GM18909 (cell line): ENCODE data around the gene FOXJ1.

Source experiments
- ATAC-seq: cut with Tn5 transposase; IDR thresholded peaks from one replicate; pipeline ENCODE4 v1.9.1; 2021; ENCODE audit warnings: mild to moderate bottlenecking; ENCODE audit not compliant: unreplicated experiment, poor library complexity

The FOXJ1 gene

GRCh38 chr17:76145231-76146052 is 4.4 kb upstream of the FOXJ1 start:
- no peak for ATAC-seq

DNA sequence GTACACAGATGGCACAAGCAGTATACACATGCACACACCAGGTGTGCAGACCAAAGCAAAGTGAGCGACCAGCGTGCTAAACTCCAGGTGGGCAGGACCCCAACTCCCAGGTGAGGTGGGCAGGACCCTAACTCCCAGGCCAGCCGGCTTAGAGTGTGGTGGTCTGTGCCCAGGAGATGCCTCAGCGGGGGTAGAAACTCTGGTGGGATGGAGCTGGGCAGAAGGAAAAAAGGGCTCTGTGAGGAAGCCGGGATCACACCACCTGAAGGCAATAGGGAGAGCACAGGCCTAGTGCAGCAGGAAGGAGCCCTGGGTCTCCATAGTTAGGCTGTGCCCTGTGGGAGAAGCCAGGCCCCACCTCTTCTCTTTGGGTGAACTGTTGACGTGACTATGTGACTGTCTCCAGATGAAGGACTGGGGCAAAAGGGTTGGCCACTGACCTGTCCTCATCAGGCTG is 1.6 kb upstream of the FOXJ1 start:
- no peak for ATAC-seq

- no peak for ATAC-seq
Observed at GRCh38 chr17:76142039-76142584, 1.1 kb upstream of the FOXJ1 start.

GRCh38 chr17:76140661-76141211 is 309 bp downstream of the FOXJ1 start:
- no peak for ATAC-seq

DNA sequence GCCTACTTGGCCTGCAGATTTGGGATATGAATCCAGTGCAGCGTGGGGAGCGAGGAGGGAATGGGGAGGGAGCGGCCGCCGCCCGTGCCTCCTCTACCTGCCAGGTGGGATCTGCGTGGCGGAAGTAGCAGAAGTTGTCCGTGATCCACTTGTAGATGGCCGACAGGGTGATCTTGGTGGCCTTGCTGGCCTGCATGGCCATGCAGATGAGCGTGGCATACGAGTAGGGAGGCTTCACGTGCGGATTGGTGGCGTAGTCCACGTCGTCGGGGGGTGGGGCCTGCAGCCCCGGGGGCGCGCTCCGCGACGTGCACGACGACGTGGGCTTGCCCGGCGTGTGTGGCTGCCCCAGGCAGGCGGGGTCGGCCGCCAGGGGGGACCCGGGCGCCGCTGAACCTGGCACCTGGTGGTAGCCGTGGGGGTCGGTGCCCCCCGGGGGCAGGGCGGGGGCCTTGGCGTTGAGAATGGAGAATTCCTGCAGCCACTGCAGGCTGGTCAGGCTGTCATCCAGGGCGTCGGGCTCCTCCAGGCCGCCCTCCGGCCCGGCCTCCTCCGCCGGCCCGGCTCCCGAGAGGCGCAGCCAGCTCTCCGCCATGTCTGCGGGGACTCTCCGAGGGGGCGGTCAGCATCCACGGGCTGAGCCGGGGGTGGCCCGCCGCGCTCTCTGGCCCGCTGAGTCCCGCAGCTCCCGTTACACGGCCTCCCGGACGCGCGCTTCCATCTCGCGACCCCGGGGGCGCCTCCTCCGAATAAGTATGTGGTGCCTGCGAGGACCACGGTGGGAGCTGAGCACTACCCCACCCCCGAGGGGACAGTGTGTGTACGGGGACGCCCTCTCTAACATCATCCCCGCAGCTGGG is 1.0 kb downstream of the FOXJ1 start:
- ATAC-seq, result no peak

- no peak for ATAC-seq
Observed at GRCh38 chr17:76138896-76139752, 1.9 kb downstream of the FOXJ1 start.

DNA sequence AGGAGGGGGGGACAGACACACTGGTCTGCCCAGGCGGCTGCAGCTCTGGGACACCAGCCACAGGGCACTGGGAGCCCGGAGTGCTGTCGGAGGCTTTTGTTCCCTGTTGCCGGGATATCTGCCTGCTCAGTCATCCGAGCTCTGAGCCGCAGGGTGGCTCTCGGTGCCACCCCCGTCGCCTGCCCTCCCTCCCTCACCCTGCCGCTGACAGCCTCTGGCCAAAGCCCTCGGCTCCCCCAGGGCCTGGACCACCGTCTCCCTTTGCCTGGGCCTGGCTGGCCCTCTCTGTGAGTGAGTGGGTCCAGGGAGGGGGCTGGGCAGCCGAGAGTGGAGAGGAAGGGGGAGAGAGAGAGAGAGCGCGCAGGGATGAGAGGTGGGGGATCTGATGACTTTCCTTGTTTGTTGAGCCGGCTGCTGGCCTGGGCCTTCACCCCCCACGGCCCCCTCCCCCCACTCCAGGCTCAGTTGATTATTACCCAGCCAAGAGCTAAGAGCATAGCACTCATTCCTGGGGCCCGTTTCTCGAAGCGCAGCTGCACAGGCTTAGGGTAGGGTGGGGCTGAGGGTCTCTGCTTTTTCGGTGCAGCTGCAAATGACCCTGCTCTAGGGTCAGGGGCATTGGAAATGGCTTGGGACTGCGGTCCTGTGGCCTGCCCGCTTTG is 2.7 kb downstream of the FOXJ1 start:
- ATAC-seq, result no peak

- ATAC-seq, result no peak
Observed at GRCh38 chr17:76137351-76138233, 3.5 kb downstream of the FOXJ1 start.

DNA sequence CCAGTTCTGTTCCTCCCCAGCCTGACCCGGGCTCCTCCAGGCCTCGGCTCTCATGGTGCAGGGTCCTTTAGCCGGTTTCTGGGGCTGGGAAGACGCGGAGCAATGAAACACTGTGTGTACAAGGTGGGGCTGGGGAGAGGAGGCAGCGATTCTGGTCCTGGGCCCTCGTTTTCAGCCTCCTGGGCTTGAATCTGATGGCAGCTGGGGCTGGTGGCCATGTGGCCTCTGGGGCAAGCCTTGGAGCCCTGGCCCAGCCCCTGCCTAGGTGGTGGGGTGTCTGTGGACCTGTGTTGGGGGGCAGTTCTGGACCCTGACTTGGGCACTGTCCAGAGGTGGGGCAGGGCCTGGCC is 4.1 kb downstream of the FOXJ1 start:
- no peak for ATAC-seq

DNA sequence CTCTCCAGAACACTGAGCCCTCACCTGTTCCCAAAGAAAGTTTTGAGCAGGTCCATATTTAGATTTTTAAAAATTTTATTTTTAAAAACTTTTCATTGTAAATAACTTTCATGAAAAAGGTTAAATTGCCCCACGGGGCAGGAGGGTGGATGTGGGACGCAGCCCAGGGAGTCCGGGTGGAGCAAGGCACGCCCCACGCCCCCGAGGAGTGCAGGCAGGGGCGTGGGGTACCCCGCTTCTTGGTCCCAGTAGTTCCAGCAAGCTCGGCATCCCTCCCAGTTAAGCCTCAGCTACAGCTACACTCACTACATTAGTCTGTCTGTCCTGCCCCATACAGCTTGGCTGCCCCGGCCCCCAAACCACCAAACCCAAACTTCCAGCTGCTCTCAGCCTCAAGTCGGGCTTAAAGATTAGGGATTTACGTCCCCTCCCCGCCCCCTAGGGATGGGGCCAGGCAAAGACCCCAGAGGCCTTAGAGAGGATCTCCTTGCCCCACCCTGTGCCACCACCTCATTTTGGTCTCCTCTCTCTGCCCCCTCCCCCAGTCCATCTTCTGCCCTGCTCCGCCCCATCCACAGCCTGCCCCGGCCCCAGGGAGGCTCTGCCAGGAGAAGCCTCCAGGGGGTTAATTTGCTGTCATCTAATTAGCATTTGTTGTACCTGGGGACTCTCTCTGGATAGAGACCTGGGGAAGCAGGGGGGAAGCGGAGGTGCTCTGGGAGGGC is 4.6 kb downstream of the FOXJ1 start:
- no peak for ATAC-seq

- ATAC-seq, result no peak
Observed at GRCh38 chr17:76135810-76136188, 5.2 kb downstream of the FOXJ1 start.

DNA sequence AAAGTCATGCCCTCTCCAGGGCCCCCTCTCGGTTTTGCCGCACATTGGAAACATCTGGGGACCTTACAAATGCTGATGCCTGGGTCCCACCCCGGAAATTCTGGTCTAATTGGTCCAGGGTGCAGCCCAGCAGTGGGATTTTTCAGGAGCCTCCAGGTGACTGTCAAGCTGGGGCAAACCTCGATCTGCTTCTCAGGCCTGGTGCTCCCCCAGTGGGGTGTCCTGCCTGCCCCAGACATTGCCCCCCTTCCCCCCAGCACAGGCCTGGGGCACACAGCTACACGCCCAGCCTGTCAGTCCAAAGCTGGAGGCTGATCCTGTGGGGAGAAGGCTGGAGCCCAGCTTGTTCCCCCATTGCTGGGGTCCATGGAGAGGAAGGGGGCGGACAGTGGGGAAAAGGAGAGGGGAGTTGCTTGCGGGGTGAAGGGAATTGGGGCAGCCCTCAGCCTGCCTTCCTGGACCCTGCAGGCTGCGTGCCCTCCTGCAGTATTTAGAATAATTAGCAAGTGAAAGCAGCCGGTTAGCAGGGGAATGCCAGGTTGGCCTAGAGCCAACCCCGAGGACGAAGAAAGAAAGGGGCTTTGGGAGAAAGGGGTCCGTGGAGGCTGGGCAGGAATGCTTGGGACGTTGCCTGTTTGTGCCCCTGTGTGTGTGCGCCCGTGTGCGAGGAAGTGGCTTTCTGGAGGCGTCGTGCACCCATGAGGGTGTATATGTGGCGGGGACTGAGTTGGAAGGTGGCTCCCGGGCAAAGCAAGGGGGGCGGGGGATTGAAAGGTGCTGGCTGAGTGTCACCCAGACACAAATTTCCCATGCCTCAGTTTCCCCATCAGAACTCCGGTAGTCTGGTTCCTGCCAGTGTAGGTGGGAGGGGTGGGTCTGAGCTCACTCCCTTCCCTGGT is 5.9 kb downstream of the FOXJ1 start:
- no peak for ATAC-seq

DNA sequence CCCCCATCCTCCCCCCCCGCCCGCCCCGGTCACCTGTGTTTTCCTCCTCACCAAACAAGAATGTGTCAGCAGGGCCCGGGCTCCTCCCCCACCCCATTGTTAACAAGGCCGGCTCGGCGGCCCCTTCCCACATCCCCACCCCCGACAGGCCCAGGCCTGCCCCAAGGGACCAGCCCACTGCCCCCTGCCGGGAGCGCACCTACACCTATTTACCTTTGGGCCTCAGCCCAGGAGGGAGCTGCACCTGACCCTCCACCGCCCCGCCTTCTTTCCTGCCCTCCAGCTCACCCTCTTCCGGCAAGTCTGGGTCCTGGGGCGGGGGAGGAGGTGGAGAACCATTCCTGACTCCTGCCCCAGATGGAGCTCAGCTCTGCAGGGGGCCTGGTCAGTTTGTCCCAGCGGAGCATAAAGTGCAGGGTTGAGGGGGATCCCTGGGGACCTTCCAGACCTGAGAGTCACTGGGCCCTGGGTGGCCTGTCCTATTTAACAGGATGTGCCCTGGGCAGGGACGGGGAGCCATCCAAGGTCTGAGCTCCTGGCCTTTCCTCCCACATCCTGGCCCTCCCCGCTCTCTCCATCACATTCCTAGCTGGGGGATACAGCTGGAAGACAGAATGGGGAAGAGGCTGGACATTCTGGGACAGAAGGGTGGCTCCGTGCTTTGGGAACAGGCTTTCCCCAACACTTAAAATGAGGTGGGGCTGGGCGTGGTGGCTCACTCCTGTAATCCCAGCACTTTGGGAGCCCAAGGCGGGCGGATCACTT is 8.3 kb downstream of the FOXJ1 start:
- ATAC-seq, result no peak

DNA sequence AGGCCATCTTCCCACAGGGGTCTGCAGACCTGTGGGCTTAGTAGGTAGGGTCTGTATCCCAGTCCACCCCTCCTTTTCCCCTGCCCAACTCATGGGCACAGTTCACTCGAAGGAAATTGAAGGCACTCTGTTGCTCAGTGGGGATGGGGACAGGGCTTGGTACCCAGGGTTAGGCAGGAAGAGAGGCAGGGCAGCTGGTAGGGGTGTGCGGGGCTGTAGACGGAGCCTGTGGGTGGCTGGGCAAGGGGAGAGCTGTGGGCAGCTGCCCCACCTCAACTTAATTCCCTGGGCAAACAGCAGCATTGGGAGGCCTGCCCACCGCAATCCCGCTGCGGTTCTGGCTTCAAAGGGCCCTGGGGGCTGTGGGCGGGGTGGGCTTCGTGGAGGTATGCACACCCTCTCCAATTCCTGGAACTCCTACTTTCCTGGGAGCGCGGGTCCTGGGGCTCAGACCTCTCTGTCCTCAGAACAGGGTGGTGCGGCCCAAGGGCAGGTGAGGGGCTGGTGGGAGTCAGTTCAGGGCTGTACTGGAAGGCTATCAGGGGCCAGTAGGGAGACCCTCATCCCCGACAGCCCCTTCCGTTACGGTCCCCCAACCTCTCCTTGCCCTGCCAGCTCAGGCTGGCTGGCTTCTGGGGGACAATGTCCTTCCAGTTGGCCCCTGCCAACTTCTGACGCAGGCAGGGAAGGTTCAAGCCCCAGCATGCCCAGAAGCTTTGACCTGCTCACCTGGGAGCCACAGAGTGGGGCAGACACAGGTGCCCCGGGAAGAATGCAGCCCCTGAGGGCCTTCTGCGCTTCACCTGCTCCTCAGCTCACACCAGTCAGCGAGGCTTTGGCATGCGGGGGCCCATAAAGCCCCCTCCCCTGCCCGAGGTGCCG is 9.1 kb downstream of the FOXJ1 start:
- ATAC-seq, result no peak

GRCh38 chr17:76131051-76131691 is 9.9 kb downstream of the FOXJ1 start:
- ATAC-seq, result no peak
